NB4 (cell line): ENCODE measurements around the gene PDXDC1.
"Not testable (repeated sequence)": the region's sequence is repeated elsewhere in the genome, so short reads cannot be mapped to it uniquely, and the experiment has no call there.

ENCODE experiments used
- MYC ChIP-seq: IDR thresholded peaks from 2 replicates; pipeline ENCODE4 v1.6.1; 2011; ENCODE audit warnings: low read depth, low read length
- POLR2A ChIP-seq: IDR thresholded peaks from 2 replicates; pipeline ENCODE4 v1.6.1; 2011; ENCODE audit warnings: mild to moderate bottlenecking; ENCODE audit not compliant: insufficient read length; ENCODE audit errors: extremely low read depth
- TF ChIP-seq, protein P1 (sequence below): IDR thresholded peaks from 2 replicates; pipeline ENCODE4 v1.6.1; 2011; ENCODE audit warnings: low read depth, low read length
- TF ChIP-seq, protein P2 (sequence below): IDR thresholded peaks from one replicate; pipeline ENCODE4 v1.5.1; 2012; ENCODE audit warnings: low read depth, low read length

DNA sequence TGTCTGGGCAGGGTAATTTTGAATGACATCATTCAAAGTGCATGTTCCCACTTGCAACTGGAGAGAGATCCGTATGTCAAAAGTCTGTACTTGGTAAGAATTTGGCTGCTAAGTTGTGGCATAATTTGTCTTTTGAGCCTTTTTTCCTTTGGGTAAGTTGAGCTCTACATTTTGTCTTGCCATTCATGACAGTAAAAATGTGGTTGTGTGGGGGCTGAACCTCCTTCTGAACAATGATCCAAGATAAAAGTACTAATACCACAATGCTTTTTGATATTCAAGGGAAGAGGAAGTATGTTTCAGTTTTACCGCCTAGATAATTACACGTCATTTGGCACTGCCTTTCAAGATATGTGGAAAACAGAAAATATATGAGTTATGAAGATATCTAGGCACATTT lies 32.1 kb upstream of the PDXDC1 start:
- TF ChIP-seq, protein P1, sequence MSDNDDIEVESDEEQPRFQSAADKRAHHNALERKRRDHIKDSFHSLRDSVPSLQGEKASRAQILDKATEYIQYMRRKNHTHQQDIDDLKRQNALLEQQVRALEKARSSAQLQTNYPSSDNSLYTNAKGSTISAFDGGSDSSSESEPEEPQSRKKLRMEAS = not testable (repeated sequence)
- TF ChIP-seq, protein P2, sequence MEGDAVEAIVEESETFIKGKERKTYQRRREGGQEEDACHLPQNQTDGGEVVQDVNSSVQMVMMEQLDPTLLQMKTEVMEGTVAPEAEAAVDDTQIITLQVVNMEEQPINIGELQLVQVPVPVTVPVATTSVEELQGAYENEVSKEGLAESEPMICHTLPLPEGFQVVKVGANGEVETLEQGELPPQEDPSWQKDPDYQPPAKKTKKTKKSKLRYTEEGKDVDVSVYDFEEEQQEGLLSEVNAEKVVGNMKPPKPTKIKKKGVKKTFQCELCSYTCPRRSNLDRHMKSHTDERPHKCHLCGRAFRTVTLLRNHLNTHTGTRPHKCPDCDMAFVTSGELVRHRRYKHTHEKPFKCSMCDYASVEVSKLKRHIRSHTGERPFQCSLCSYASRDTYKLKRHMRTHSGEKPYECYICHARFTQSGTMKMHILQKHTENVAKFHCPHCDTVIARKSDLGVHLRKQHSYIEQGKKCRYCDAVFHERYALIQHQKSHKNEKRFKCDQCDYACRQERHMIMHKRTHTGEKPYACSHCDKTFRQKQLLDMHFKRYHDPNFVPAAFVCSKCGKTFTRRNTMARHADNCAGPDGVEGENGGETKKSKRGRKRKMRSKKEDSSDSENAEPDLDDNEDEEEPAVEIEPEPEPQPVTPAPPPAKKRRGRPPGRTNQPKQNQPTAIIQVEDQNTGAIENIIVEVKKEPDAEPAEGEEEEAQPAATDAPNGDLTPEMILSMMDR = not testable (repeated sequence)
- TF ChIP-seq POLR2A, MYC: not testable (repeated sequence)
